Effector memory CD4-positive, alpha-beta T cell (primary cell): ENCODE results near the gene SCYGR1.

Experiments
- DNase-seq, 3 donors: peaks; one replicate each; pipeline ENCODE4 v3.0.0-alpha.2; 2020
- H3K27ac ChIP-seq: 2 replicates; pipeline ENCODE4 v1.7.0; 2013; ENCODE audit warnings: mild to moderate bottlenecking, low read length, moderate library complexity; ENCODE audit not compliant: insufficient read depth, poor library complexity, severe bottlenecking
- H3K27me3 ChIP-seq: replicated peaks from 2 replicates; pipeline ENCODE4 v1.7.0; 2013; ENCODE audit warnings: mild to moderate bottlenecking, low read length; ENCODE audit not compliant: insufficient read depth, control insufficient read depth, poor library complexity, severe bottlenecking
- H3K36me3 ChIP-seq: 2 replicates; pipeline ENCODE4 v1.7.0; 2013; ENCODE audit warnings: mild to moderate bottlenecking, low read length, moderate library complexity; ENCODE audit not compliant: control insufficient read depth, insufficient read depth
- H3K4me1 ChIP-seq: 2 replicates; pipeline ENCODE4 v1.7.0; 2013; ENCODE audit warnings: low read length, mild to moderate bottlenecking; ENCODE audit not compliant: control insufficient read depth, insufficient read depth, poor library complexity, severe bottlenecking
- H3K4me3 ChIP-seq: 2 replicates; pipeline ENCODE4 v1.7.0; 2013; ENCODE audit warnings: low read length, low read depth, mild to moderate bottlenecking; ENCODE audit not compliant: insufficient read depth, poor library complexity, severe bottlenecking
- H3K9me3 ChIP-seq: 2 replicates; pipeline ENCODE4 v1.7.0; 2013; ENCODE audit warnings: mild to moderate bottlenecking, low read length, moderate library complexity; ENCODE audit not compliant: control insufficient read depth

SCYGR1 gene

GRCh38 chr2:227415538-227416424, 28.0 kb upstream of the SCYGR1 start:
- Histone ChIP-seq H3K4me1 (no peaks in the 10 kb centered on the region), H3K27ac (no peak overlapping the region), H3K9me3 (no peaks in the 10 kb centered on the region), H3K27me3 (no peaks in the 10 kb centered on the region), H3K4me3 (no peak overlapping the region), H3K36me3 (no peaks in the 10 kb centered on the region)
- DNase-seq: no peak

- no peaks in the 10 kb centered on the region for H3K4me1 ChIP-seq
- DNase-seq: no peak
- H3K9me3 ChIP-seq: no peaks in the 10 kb centered on the region
- H3K27me3 ChIP-seq: no peaks in the 10 kb centered on the region
- H3K36me3 ChIP-seq: no peaks in the 10 kb centered on the region
- no peak overlapping the region for H3K27ac ChIP-seq
- no peak overlapping the region for H3K4me3 ChIP-seq
Observed at GRCh38 chr2:227414846-227415245, 27.1 kb upstream of the SCYGR1 start.

GRCh38 chr2:227413371-227413770, 25.6 kb upstream of the SCYGR1 start:
- H3K27me3 ChIP-seq: no peaks in the 10 kb centered on the region
- H3K4me1 ChIP-seq: no peaks in the 10 kb centered on the region
- H3K27ac ChIP-seq: no peak overlapping the region
- H3K9me3 ChIP-seq: no peaks in the 10 kb centered on the region
- DNase-seq: no peak
- no peaks in the 10 kb centered on the region for H3K36me3 ChIP-seq
- no peak overlapping the region for H3K4me3 ChIP-seq

- no peak for DNase-seq
- Histone ChIP-seq H3K27ac (no peak overlapping the region), H3K27me3 (no peaks in the 10 kb centered on the region), H3K4me1 (no peaks in the 10 kb centered on the region), H3K36me3 (no peaks in the 10 kb centered on the region), H3K9me3 (no peaks in the 10 kb centered on the region), H3K4me3 (no peak overlapping the region)
Observed at GRCh38 chr2:227412877-227413276, 25.1 kb upstream of the SCYGR1 start.

- no peaks in the 10 kb centered on the region for H3K27me3 ChIP-seq
- H3K27ac ChIP-seq: no peak overlapping the region
- no peak overlapping the region for H3K4me3 ChIP-seq
- no peaks in the 10 kb centered on the region for H3K4me1 ChIP-seq
- no peak for DNase-seq
- H3K36me3 ChIP-seq: no peaks in the 10 kb centered on the region
- H3K9me3 ChIP-seq: no peaks in the 10 kb centered on the region
Observed at GRCh38 chr2:227411990-227412350, 24.2 kb upstream of the SCYGR1 start.

GRCh38 chr2:227411320-227411989, 23.7 kb upstream of the SCYGR1 start:
- Histone ChIP-seq H3K27me3 (no peaks in the 10 kb centered on the region), H3K27ac (no peak overlapping the region)
- DNase-seq: no peak

GRCh38 chr2:227410191-227410590, 22.4 kb upstream of the SCYGR1 start:
- Histone ChIP-seq H3K9me3 (no peaks in the 10 kb centered on the region), H3K27me3 (no peaks in the 10 kb centered on the region), H3K4me3 (no peak overlapping the region), H3K36me3 (no peaks in the 10 kb centered on the region), H3K4me1 (no peaks in the 10 kb centered on the region), H3K27ac (no peak overlapping the region)
- DNase-seq: no peak

More at GRCh38 chr2:227411320-227411989, 23.7 kb upstream of the SCYGR1 start:
- H3K9me3 ChIP-seq: no peaks in the 10 kb centered on the region
- H3K4me3 ChIP-seq: no peak overlapping the region
- H3K36me3 ChIP-seq: no peaks in the 10 kb centered on the region
- H3K4me1 ChIP-seq: no peaks in the 10 kb centered on the region

- DNase-seq: no peak
- Histone ChIP-seq H3K27me3 (no peaks in the 10 kb centered on the region), H3K36me3 (no peaks in the 10 kb centered on the region), H3K27ac (no peak overlapping the region), H3K4me1 (no peaks in the 10 kb centered on the region), H3K9me3 (no peaks in the 10 kb centered on the region), H3K4me3 (no peak overlapping the region)
Observed at GRCh38 chr2:227407591-227408151, 19.9 kb upstream of the SCYGR1 start.

- no peak overlapping the region for H3K27ac ChIP-seq
- no peaks in the 10 kb centered on the region for H3K27me3 ChIP-seq
- DNase-seq: no peak
- no peaks in the 10 kb centered on the region for H3K4me1 ChIP-seq
- no peak overlapping the region for H3K4me3 ChIP-seq
- no peaks in the 10 kb centered on the region for H3K36me3 ChIP-seq
- H3K9me3 ChIP-seq: no peaks in the 10 kb centered on the region
Observed at GRCh38 chr2:227406177-227407031, 18.7 kb upstream of the SCYGR1 start.
